Measurements from ENCODE around the gene COPS8. TPM values are rescaled to one million over a fixed set of nuclear protein-coding genes. Genes with fewer than 3 reads are reported as not detected.

COPS8 gene
- total RNA-seq, 1 experiment from 2014 or later: 32.6 TPM

GRCh38 chr2:237113026-237113795, 27.5 kb downstream of the COPS8 start:
- no peak for DNase-seq
- peaks cover 10% of the 10 kb centered on the region for H3K9me3 Mint-ChIP-seq (ENCODE audit: unreplicated experiment)

DNA sequence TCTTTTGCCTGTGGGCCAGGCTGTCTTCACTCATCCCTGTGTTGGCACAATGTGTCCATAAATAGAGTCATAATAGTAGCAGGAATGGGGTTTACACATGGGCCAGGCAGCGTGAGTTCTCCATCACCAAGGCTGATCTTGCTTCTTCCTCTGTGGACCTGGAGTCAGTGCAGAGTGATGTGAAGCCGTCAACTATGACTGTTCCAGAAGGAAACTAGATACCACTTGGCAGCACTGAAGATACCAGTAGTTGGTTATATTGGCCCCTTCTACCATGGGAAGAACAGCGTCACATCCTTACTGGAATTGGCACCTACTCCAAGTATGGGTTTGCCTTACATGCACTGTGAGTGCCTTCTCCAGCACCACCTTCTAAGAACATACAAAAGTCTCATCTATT, 30.2 kb downstream of the COPS8 start:
- Mint-ChIP-seq H3K9me3 (ENCODE audit: unreplicated experiment) (no peaks in the 10 kb centered on the region), H3K27me3 (ENCODE audit: insufficient read depth, unreplicated experiment) (no peaks in the 10 kb centered on the region), H3K4me1 (ENCODE audit: low read depth, unreplicated experiment) (no peaks in the 10 kb centered on the region), H3K27ac (ENCODE audit: unreplicated experiment) (no peak overlapping the region), H3K4me3 (ENCODE audit: unreplicated experiment) (no peak overlapping the region), H3K36me3 (ENCODE audit: insufficient read depth, unreplicated experiment) (no peaks in the 10 kb centered on the region)
- POLR2A ChIA-PET: no interaction called here
- H3K9me3 ChIP-seq: no peaks in the 10 kb centered on the region
- no peaks in the 10 kb centered on the region; the same call in 1 of the 2 replicates for H3K27me3 ChIP-seq (replicated peaks; ENCODE audit: control insufficient read depth, insufficient read depth, low read length)
- H3K4me1 ChIP-seq: no peaks in the 10 kb centered on the region
- BruUV-seq (replicated peaks): no TSS peak
- no peak overlapping the region for H3K4me3 ChIP-seq (ENCODE audit: low read depth, low read length)
- DNase-seq: no peak
- CTCF ChIA-PET: no interaction called here
- no peaks in the 10 kb centered on the region for H3K36me3 ChIP-seq (ENCODE audit: control insufficient read depth, insufficient read depth, low read length)
- TF ChIP-seq, protein P1, sequence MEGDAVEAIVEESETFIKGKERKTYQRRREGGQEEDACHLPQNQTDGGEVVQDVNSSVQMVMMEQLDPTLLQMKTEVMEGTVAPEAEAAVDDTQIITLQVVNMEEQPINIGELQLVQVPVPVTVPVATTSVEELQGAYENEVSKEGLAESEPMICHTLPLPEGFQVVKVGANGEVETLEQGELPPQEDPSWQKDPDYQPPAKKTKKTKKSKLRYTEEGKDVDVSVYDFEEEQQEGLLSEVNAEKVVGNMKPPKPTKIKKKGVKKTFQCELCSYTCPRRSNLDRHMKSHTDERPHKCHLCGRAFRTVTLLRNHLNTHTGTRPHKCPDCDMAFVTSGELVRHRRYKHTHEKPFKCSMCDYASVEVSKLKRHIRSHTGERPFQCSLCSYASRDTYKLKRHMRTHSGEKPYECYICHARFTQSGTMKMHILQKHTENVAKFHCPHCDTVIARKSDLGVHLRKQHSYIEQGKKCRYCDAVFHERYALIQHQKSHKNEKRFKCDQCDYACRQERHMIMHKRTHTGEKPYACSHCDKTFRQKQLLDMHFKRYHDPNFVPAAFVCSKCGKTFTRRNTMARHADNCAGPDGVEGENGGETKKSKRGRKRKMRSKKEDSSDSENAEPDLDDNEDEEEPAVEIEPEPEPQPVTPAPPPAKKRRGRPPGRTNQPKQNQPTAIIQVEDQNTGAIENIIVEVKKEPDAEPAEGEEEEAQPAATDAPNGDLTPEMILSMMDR (IDR thresholded peaks at IDR 0.05; ENCODE audit: insufficient read depth in 1 of 2, low read depth in 1 of 2, low read length in 1 of 2, severe bottlenecking in 1 of 2, unreplicated experiment in 1 of 2): no peak
- intact Hi-C loops (cut with micrococcal nuclease; ENCODE audit: unreplicated experiment): no loop called here

More at GRCh38 chr2:237113026-237113795, 27.5 kb downstream of the COPS8 start:
- POLR2A ChIA-PET: no interaction called here
- TF ChIP-seq, protein P1 (IDR thresholded peaks at IDR 0.05; ENCODE audit: insufficient read depth in 1 of 2, low read depth in 1 of 2, low read length in 1 of 2, severe bottlenecking in 1 of 2, unreplicated experiment in 1 of 2): no peak
- Mint-ChIP-seq H3K27me3 (ENCODE audit: insufficient read depth, unreplicated experiment) (no peaks in the 10 kb centered on the region), H3K4me3 (ENCODE audit: unreplicated experiment) (no peak overlapping the region), H3K4me1 (ENCODE audit: low read depth, unreplicated experiment) (no peaks in the 10 kb centered on the region), H3K27ac (ENCODE audit: unreplicated experiment) (no peak overlapping the region), H3K36me3 (ENCODE audit: insufficient read depth, unreplicated experiment) (no peaks in the 10 kb centered on the region)
- CTCF ChIA-PET: no interaction called here
- Histone ChIP-seq H3K4me1 (no peaks in the 10 kb centered on the region), H3K9me3 (no peaks in the 10 kb centered on the region), H3K27me3 (replicated peaks; ENCODE audit: control insufficient read depth, insufficient read depth, low read length) (no peaks in the 10 kb centered on the region; the same call in 1 of the 2 replicates), H3K4me3 (ENCODE audit: low read depth, low read length) (no peak overlapping the region), H3K36me3 (ENCODE audit: control insufficient read depth, insufficient read depth, low read length) (no peaks in the 10 kb centered on the region)
- BruUV-seq (replicated peaks): no TSS peak
- intact Hi-C loops (cut with micrococcal nuclease; ENCODE audit: unreplicated experiment): no loop called here

DNA sequence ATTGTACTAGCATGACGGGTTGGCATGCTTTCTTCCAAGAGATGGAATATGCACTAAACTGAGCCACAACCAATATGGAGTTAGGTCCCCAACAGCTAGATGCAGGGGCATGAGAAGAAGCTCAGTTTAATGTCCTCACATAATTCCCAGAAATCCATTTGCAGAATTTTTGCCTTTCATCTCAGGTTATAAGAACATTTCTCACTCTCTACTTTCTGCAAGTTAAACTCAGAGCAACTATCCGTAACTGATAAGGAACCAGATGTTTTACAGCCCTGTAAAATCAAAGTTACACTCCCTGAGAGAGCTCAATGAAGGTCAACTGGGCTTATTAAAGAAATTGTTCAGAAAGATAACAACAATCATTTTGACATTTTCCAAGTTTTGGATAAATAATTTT, 30.7 kb downstream of the COPS8 start:
- H3K27ac Mint-ChIP-seq (ENCODE audit: unreplicated experiment): no peak overlapping the region
- H3K27me3 Mint-ChIP-seq (ENCODE audit: insufficient read depth, unreplicated experiment): no peaks in the 10 kb centered on the region
- BruUV-seq (replicated peaks): no TSS peak
- no peak for DNase-seq
- no peaks in the 10 kb centered on the region for H3K4me1 Mint-ChIP-seq (ENCODE audit: low read depth, unreplicated experiment)
- TF ChIP-seq, protein P1 (IDR thresholded peaks at IDR 0.05; ENCODE audit: insufficient read depth in 1 of 2, low read depth in 1 of 2, low read length in 1 of 2, severe bottlenecking in 1 of 2, unreplicated experiment in 1 of 2): no peak
- H3K9me3 Mint-ChIP-seq (ENCODE audit: unreplicated experiment): no peaks in the 10 kb centered on the region
- no peaks in the 10 kb centered on the region for H3K9me3 ChIP-seq
- intact Hi-C loops (cut with micrococcal nuclease; ENCODE audit: unreplicated experiment): no loop called here
- no peaks in the 10 kb centered on the region for H3K36me3 Mint-ChIP-seq (ENCODE audit: insufficient read depth, unreplicated experiment)
- ChIA-PET POLR2A (no interaction called here), CTCF (no interaction called here)
- H3K4me1 ChIP-seq: no peaks in the 10 kb centered on the region
- no peaks in the 10 kb centered on the region for H3K36me3 ChIP-seq (ENCODE audit: control insufficient read depth, insufficient read depth, low read length)
- H3K4me3 ChIP-seq (ENCODE audit: low read depth, low read length): no peak overlapping the region
- H3K27me3 ChIP-seq (replicated peaks; ENCODE audit: control insufficient read depth, insufficient read depth, low read length): no peaks in the 10 kb centered on the region; the same call in 1 of the 2 replicates
- no peak overlapping the region for H3K4me3 Mint-ChIP-seq (ENCODE audit: unreplicated experiment)

Measured in Caco-2 (cell line).